ENCODE data around the gene HIC1. TPM values are rescaled to one million over a fixed set of nuclear protein-coding genes. Genes with fewer than 3 reads are reported as not detected.

HIC1 gene, protein sequence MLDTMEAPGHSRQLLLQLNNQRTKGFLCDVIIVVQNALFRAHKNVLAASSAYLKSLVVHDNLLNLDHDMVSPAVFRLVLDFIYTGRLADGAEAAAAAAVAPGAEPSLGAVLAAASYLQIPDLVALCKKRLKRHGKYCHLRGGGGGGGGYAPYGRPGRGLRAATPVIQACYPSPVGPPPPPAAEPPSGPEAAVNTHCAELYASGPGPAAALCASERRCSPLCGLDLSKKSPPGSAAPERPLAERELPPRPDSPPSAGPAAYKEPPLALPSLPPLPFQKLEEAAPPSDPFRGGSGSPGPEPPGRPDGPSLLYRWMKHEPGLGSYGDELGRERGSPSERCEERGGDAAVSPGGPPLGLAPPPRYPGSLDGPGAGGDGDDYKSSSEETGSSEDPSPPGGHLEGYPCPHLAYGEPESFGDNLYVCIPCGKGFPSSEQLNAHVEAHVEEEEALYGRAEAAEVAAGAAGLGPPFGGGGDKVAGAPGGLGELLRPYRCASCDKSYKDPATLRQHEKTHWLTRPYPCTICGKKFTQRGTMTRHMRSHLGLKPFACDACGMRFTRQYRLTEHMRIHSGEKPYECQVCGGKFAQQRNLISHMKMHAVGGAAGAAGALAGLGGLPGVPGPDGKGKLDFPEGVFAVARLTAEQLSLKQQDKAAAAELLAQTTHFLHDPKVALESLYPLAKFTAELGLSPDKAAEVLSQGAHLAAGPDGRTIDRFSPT
- 8.3 and 9.3 TPM in 2 replicates for total RNA-seq

DNA sequence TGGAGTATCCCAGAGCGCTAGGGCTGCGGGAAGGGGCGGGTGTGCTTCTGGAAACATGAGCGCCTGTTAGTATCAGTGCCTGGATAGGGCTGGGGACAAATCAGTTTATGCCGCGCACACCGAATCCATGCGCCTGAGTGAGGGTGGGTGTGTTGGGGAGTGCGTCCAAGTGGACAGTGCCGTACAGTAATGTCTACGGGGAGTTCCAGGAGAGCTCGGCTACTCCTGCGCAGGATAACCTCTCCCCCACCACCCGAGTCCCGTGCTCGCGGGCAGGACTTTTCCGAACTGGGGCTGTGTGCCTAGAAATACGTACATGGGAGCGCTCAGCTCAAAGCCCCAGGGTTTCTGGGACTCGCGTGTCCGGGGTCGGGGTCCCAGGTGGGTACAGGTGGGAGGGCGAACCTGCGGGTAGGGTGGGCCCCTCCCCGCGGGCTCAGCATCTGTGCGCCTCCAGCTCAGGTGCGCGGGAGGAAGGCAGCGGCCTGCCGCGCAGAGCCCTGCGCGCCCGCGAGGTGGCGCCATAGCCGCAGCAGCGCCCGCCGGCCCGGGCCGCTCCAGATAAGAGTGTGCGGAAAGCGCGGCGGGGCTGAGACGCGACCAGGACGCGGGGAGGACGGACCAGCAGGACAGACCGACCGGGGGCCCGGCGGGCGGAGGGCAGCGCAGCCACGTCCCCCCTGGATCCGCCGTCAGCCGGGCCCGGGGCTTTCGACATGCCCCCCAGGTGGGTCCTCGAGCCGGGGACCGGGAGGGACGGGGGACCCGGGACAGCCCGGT, at the start of gene HIC1:
TSS of gene HIC1 (plus strand) at position 592 of the 780 bp plus-strand sequence. CDS start 1,588 bp downstream, outside the sequence.
- no peaks in the 10 kb centered on the region for H3K9me3 Mint-ChIP-seq
- DNase-seq: peak; percentile 85
- H3K4me1 Mint-ChIP-seq: peaks cover 36% of the 10 kb centered on the region
- no peaks in the 10 kb centered on the region for H3K36me3 Mint-ChIP-seq (ENCODE audit: low read depth)
- intact Hi-C loops (cut with micrococcal nuclease): loop anchor here (1.0 to 5.0 kb wide), 5 partner anchors 48 to 348 kb away; partner anchors contain the start of gene MNT
- ChIA-PET CTCF (interaction anchor here (0.6 to 8.6 kb wide), 28 partner anchors 10 to 230 kb away, joined by 3 to 228 read pairs (median 4); no protein-coding TSS in a partner anchor), POLR2A (interaction anchor here (0.6 to 24.5 kb wide), 9 partner anchors 11 to 338 kb away, joined by 3 to 449 read pairs (median 4); partner anchors contain the start of gene DPH1)
- peak within 1 kb of the TSS; percentile 69 for H3K4me3 Mint-ChIP-seq
- no peak within 1 kb of the TSS for H3K27ac Mint-ChIP-seq
- peaks cover 11% of the 10 kb centered on the region for H3K27me3 Mint-ChIP-seq
- TF ChIP-seq, protein P1, sequence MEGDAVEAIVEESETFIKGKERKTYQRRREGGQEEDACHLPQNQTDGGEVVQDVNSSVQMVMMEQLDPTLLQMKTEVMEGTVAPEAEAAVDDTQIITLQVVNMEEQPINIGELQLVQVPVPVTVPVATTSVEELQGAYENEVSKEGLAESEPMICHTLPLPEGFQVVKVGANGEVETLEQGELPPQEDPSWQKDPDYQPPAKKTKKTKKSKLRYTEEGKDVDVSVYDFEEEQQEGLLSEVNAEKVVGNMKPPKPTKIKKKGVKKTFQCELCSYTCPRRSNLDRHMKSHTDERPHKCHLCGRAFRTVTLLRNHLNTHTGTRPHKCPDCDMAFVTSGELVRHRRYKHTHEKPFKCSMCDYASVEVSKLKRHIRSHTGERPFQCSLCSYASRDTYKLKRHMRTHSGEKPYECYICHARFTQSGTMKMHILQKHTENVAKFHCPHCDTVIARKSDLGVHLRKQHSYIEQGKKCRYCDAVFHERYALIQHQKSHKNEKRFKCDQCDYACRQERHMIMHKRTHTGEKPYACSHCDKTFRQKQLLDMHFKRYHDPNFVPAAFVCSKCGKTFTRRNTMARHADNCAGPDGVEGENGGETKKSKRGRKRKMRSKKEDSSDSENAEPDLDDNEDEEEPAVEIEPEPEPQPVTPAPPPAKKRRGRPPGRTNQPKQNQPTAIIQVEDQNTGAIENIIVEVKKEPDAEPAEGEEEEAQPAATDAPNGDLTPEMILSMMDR (IDR thresholded peaks at IDR 0.05): peak; percentile 71
- peak; percentile 39 for ATAC-seq (ENCODE audit: low read depth)

DNA sequence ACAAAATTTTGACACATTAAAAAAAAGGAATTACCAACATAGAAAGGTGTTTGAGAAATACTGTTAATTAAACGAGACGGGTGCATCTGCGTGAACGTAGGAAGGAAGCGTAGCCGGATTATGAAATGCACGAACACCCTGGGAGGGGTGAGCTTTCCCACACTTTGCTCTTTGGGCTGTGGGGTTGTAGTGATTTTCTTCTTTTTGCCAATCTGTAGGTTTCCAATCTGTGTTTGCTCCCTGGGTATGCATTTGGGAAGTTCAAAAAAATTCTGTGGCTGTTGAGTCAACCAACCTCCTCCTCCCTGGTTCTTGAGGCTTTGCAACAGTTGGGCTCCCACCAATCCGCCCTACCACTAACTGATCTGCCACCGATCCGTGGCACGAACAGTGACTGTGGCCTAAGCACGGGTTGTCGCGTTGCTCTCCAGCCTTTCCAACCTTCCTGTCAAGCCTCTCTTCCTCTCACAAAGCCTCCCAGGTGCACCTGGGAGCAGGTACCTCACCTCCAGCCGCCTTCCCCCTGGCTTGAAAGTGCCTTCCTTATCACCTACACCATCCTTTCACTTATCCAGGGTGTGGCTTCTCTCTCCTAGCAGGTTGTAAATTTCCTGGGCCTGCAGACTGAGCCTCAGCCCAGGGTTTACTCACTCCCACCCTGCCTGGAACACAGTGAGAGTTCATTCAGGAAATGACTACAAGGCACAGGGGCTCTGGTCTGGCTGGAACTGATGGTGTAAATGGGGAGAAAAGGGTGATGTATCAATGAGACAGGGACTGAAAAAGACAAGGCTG, 46.4 kb upstream of the HIC1 start:
- CTCF ChIA-PET: no interaction called here
- Mint-ChIP-seq H3K4me1 (no peaks in the 10 kb centered on the region), H3K4me3 (no peak overlapping the region), H3K27ac (no peak overlapping the region), H3K27me3 (peaks cover 12% of the 10 kb centered on the region), H3K9me3 (no peaks in the 10 kb centered on the region), H3K36me3 (ENCODE audit: low read depth) (no peaks in the 10 kb centered on the region)
- ATAC-seq (ENCODE audit: low read depth) (no peak), DNase-seq (no peak)
- POLR2A ChIA-PET: no interaction called here
- intact Hi-C loops (cut with micrococcal nuclease): no loop called here
- TF ChIP-seq, protein P1 (IDR thresholded peaks at IDR 0.05): no peak

DNA sequence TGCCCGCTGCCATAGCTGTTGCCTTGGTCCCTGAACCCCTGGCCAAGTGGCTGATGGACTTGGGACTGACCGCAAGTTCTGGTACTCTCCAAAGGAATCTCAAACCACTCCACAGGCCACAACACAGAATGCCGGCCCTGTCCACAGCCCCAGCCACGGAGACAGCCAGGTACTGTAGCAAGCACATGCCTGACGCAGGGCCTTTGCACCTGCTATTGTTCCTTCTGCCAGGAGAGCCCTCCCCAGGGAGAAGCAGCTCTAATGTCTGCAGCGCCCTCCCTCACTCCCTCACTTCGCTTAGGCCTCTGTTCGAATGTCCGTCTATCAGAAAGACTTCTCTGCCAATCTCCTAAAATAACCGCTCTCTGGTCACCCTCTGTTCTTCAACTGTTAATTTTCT, 45.2 kb upstream of the HIC1 start:
- ATAC-seq (ENCODE audit: low read depth) (no peak), DNase-seq (no peak)
- Mint-ChIP-seq H3K36me3 (ENCODE audit: low read depth) (no peaks in the 10 kb centered on the region), H3K4me1 (no peaks in the 10 kb centered on the region), H3K27ac (no peak overlapping the region), H3K27me3 (peaks cover 20% of the 10 kb centered on the region), H3K4me3 (no peak overlapping the region), H3K9me3 (no peaks in the 10 kb centered on the region)
- intact Hi-C loops (cut with micrococcal nuclease): no loop called here
- CTCF ChIA-PET: no interaction called here
- POLR2A ChIA-PET: no interaction called here
- TF ChIP-seq, protein P1 (IDR thresholded peaks at IDR 0.05): no peak

DNA sequence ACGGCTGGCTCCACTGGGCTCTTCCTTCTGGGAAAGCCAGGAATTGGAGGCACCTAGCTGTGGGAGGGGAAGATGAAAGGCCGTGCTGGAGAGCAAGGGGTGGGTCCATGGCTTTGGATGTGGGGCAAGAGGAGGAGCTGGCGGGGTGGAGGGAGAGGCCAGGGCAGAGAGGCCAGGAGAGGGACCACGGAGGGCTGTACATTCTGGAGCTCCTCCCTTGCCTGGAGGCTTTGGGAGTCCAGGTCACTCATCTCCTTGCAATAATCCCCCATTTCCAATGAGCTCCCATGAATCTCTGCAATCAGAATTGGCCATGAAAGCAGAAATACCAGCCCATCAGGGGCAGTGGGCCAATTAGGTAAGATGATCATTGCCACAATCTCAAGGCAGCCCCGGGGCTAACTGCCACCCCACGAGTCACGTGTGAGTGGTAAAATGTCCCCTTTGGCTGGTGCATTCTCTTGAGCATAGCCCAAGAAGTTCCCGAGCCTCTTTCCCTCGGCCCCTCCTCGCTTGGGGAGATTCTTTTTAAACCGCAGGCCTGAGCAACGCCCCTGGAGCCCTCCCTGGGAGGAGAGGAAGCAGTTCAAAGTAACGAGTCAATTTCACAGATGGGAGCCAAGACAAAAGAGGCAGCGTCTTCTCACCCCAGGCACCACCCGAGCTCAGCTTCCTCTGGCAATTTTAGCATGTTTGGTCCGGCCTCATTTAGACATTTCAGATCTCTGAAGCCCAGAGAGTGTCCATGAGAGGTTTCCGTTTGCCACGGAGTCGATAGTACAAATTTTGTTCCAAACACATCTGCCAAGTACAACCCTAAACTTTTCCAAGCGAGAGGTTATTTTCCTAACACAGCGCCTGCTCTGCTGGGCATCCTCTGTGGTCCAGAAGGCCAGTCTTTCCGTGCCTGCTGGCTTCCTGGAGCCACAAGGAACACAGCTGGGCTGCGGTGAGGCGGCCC, 43.2 kb upstream of the HIC1 start:
- no peaks in the 10 kb centered on the region for H3K4me1 Mint-ChIP-seq
- H3K4me3 Mint-ChIP-seq: no peak overlapping the region
- H3K9me3 Mint-ChIP-seq: no peaks in the 10 kb centered on the region
- no peak overlapping the region for H3K27ac Mint-ChIP-seq
- POLR2A ChIA-PET: no interaction called here
- ATAC-seq (ENCODE audit: low read depth) (no peak), DNase-seq (no peak)
- no peaks in the 10 kb centered on the region for H3K36me3 Mint-ChIP-seq (ENCODE audit: low read depth)
- peaks cover 30% of the 10 kb centered on the region for H3K27me3 Mint-ChIP-seq
- CTCF ChIA-PET: no interaction called here
- intact Hi-C loops (cut with micrococcal nuclease): no loop called here
- TF ChIP-seq, protein P1 (IDR thresholded peaks at IDR 0.05): no peak

Data from activated B cell treated with CpG ODN at 0.5 μM for 24 hours (primary cell).